Measurements from ENCODE around the gene EXOSC2. TPM values are rescaled to one million over a fixed set of nuclear protein-coding genes. Genes with fewer than 3 reads are reported as not detected.

EXOSC2 gene
- total RNA-seq, 4 donors from 2014 or later: 9.3 to 21.7 (median 12.0) TPM

- H3K4me1 ChIP-seq: peaks cover 13 to 28% of the 10 kb centered on the region in 2 donors
These were observed 29.7 kb upstream of the EXOSC2 start for GRCh38 chr9:130663977-130664250.

GRCh38 chr9:130664251-130665028 lies 29.1 kb upstream of the EXOSC2 start, which contains the start of gene PRDM12:
TSS of gene PRDM12 (plus strand) at chr9:130664594. CDS start at chr9:130664654, 60 bp downstream.
- DNase-seq (no peak), ATAC-seq (no peak)
- H3K9me3 ChIP-seq: no peaks in the 10 kb centered on the region
- peaks cover 13 to 28% of the 10 kb centered on the region in 2 donors for H3K4me1 ChIP-seq
- intact Hi-C loops (cut with DNase I; ENCODE audit: low total_unique reads) (no loop called here), in situ Hi-C loops (cut with MboI; ENCODE audit: low sequenced_read_pairs in 4 of 4) (no loop called here)
- no peak within 1 kb of the TSS for H3K27ac ChIP-seq
- peak within 1 kb of the TSS in 2 of 4 donors; percentile 11 to 28 for H3K4me3 ChIP-seq
- no peaks in the 10 kb centered on the region for H3K36me3 ChIP-seq
- H3K27me3 ChIP-seq: peaks cover 64 to 85% (median 79%) of the 10 kb centered on the region in 3 donors
- TF ChIP-seq POLR2A (IDR thresholded peaks at IDR 0.05) (no peak), CTCF (IDR thresholded peaks at IDR 0.05 in 4 of 5, conservative IDR thresholded peaks at IDR 0.05 in 1 of 5) (no peak)

More at GRCh38 chr9:130663977-130664250, 29.7 kb upstream of the EXOSC2 start:
- no peak for DNase-seq
- intact Hi-C loops (cut with DNase I; ENCODE audit: low total_unique reads): no loop called here
- peak overlapping the region in 1 of 4 donors; percentile 28 for H3K4me3 ChIP-seq
- H3K9me3 ChIP-seq: no peaks in the 10 kb centered on the region
- no peak for TF ChIP-seq POLR2A (IDR thresholded peaks at IDR 0.05)
- no peak for TF ChIP-seq CTCF (IDR thresholded peaks at IDR 0.05 in 4 of 5, conservative IDR thresholded peaks at IDR 0.05 in 1 of 5)
- ATAC-seq: no peak
- H3K27me3 ChIP-seq: peaks cover 69 to 90% (median 84%) of the 10 kb centered on the region in 3 donors
- H3K27ac ChIP-seq: no peak overlapping the region
- no peaks in the 10 kb centered on the region for H3K36me3 ChIP-seq
- in situ Hi-C loops (cut with MboI; ENCODE audit: low sequenced_read_pairs in 4 of 4): no loop called here

- Histone ChIP-seq H3K27me3 (peaks cover 58 to 79% (median 73%) of the 10 kb centered on the region in 3 donors), H3K4me3 (peak overlapping the region in 1 of 4 donors; percentile 25), H3K4me1 (peaks cover 13 to 28% of the 10 kb centered on the region in 2 donors), H3K9me3 (no peaks in the 10 kb centered on the region), H3K36me3 (no peaks in the 10 kb centered on the region), H3K27ac (no peak overlapping the region)
- TF ChIP-seq CTCF (IDR thresholded peaks at IDR 0.05 in 4 of 5, conservative IDR thresholded peaks at IDR 0.05 in 1 of 5): no peak
- no peak for TF ChIP-seq POLR2A (IDR thresholded peaks at IDR 0.05)
- in situ Hi-C loops (cut with MboI; ENCODE audit: low sequenced_read_pairs in 4 of 4): no loop called here
- no peak for DNase-seq
- no peak for ATAC-seq
- intact Hi-C loops (cut with DNase I; ENCODE audit: low total_unique reads): no loop called here
These were observed 28.6 kb upstream of the EXOSC2 start for GRCh38 chr9:130665029-130665430.

GRCh38 chr9:130665431-130666392 lies 27.9 kb upstream of the EXOSC2 start:
- no peak for TF ChIP-seq CTCF (IDR thresholded peaks at IDR 0.05 in 4 of 5, conservative IDR thresholded peaks at IDR 0.05 in 1 of 5)
- no peak for TF ChIP-seq POLR2A (IDR thresholded peaks at IDR 0.05)
- peaks cover 9 to 28% of the 10 kb centered on the region in 2 donors for H3K4me1 ChIP-seq

More at GRCh38 chr9:130665431-130666392, 27.9 kb upstream of the EXOSC2 start:
- in situ Hi-C loops (cut with MboI; ENCODE audit: low sequenced_read_pairs in 4 of 4): no loop called here
- ATAC-seq: no peak
- intact Hi-C loops (cut with DNase I; ENCODE audit: low total_unique reads): no loop called here
- Histone ChIP-seq H3K27me3 (peaks cover 53 to 72% (median 66%) of the 10 kb centered on the region in 3 donors), H3K36me3 (no peaks in the 10 kb centered on the region), H3K27ac (no peak overlapping the region), H3K4me3 (peak overlapping the region in 2 of 4 donors; percentile 11 to 25), H3K9me3 (no peaks in the 10 kb centered on the region)
- DNase-seq: no peak

Data from gastrocnemius medialis (tissue), 4 donors.